CD4-positive, alpha-beta memory T cell (primary cell): ENCODE measurements around the gene CCDC158. TPM values are rescaled to one million over a fixed set of nuclear protein-coding genes. Genes with fewer than 3 reads are reported as not detected.
A peak's percentile ranks its signal among the peaks of the same experiment; 100 is the strongest.
"Not testable (repeated sequence)": the region's sequence is repeated elsewhere in the genome, so short reads cannot be mapped to it uniquely, and the experiment has no call there.

Experiments
- CTCF ChIA-PET: fragments of 350-600 bp; sonication (Branson Sonifier 250); formaldehyde crosslinking; loops from one replicate; lab custom pipeline; 2021; ENCODE audit warnings: inconsistent platforms; ENCODE audit not compliant: partially characterized antibody; lab: Charles Lee
- POLR2A ChIA-PET: fragments of 350-600 bp; sonication (Branson Sonifier 250); formaldehyde crosslinking; loops from one replicate; lab custom pipeline; 2021; ENCODE audit not compliant: partially characterized antibody; lab: Charles Lee
- DNase-seq, 5 donors: peaks; one replicate each; pipeline versions ENCODE4 v3.0.0 to v3.0.0-alpha.2; 2020 to 2022; ENCODE audit warnings: mixed read lengths in 1 of 5
- H3K27ac ChIP-seq: one replicate; pipeline ENCODE4 v1.7.0; 2013; ENCODE audit warnings: low read depth, low read length
- H3K27me3 ChIP-seq: 2 replicates; pipeline ENCODE4 v1.7.0; 2013; ENCODE audit warnings: mild to moderate bottlenecking, low read length, moderate library complexity; ENCODE audit not compliant: insufficient read depth
- H3K36me3 ChIP-seq: 2 replicates; pipeline ENCODE4 v1.7.0; 2013; ENCODE audit warnings: mild to moderate bottlenecking, low read length, moderate library complexity; ENCODE audit not compliant: insufficient read depth
- H3K4me1 ChIP-seq: 2 replicates; pipeline ENCODE4 v1.7.0; 2013; ENCODE audit warnings: mild to moderate bottlenecking, low read length, moderate library complexity; ENCODE audit not compliant: insufficient read depth
- H3K4me3 ChIP-seq, 2 donors: one replicate each; pipeline ENCODE4 v1.7.0; 2013; ENCODE audit warnings: low read length in 2 of 2, mild to moderate bottlenecking in 1 of 2
- H3K9me3 ChIP-seq, 2 donors: one replicate each; pipeline ENCODE4 v1.7.0; 2013; ENCODE audit warnings: low read length in 2 of 2, control low read depth in 1 of 2; ENCODE audit not compliant: control insufficient read depth in 1 of 2
- H3K27ac Mint-ChIP-seq, 7 donors: one replicate each; pipeline ENCODE4 v1.8.0; 2020 to 2021; ENCODE audit warnings: mixed read lengths in 7 of 7, mild to moderate bottlenecking in 6 of 7, inconsistent platforms in 3 of 7, moderate library complexity in 3 of 7
- H3K27me3 Mint-ChIP-seq, 2 donors: one replicate each; pipeline ENCODE4 v1.8.0; 2020 to 2021; ENCODE audit warnings: mixed read lengths in 2 of 2
- H3K36me3 Mint-ChIP-seq, 2 donors: one replicate each; pipeline ENCODE4 v1.8.0; 2020 to 2021; ENCODE audit warnings: mixed read lengths in 2 of 2, inconsistent platforms in 1 of 2, mild to moderate bottlenecking in 1 of 2
- H3K4me1 Mint-ChIP-seq, 4 donors: one replicate each; pipeline ENCODE4 v1.8.0; 2020 to 2021; ENCODE audit warnings: mixed read lengths in 4 of 4, mild to moderate bottlenecking in 1 of 4
- H3K4me3 Mint-ChIP-seq, 8 donors: one replicate each; pipeline ENCODE4 v1.8.0; 2020 to 2021; ENCODE audit warnings: mixed read lengths in 8 of 8, mild to moderate bottlenecking in 7 of 8, moderate library complexity in 6 of 8, inconsistent platforms in 3 of 8
- H3K9me3 Mint-ChIP-seq, 8 donors: one replicate each; pipeline ENCODE4 v1.8.0; 2020 to 2021; ENCODE audit warnings: mixed read lengths in 8 of 8, mild to moderate bottlenecking in 5 of 8, inconsistent platforms in 3 of 8, moderate library complexity in 1 of 8
- intact Hi-C: fragments of 100-400 bp; cut with micrococcal nuclease; formaldehyde crosslinking; loops from one replicate; pipeline ENCODE4 v1.15.1; 2023
- polyA plus RNA-seq, 2 donors: library from polyadenylated mRNA; unstranded; fragments of 300-500 nt; fragmentation: Illumina TruSeq; gene quantifications; one replicate each; pipeline ENCODE4 v1.2.3, GENCODE V29; 2021
- total RNA-seq, 2 experiments: library from RNA; stranded (reverse); gene quantifications; one replicate each; pipeline ENCODE4 v1.2.3, GENCODE V29; 2021

The CCDC158 gene
- total and polyA plus RNA-seq, 4 experiments from 2014 or later = not detected

DNA sequence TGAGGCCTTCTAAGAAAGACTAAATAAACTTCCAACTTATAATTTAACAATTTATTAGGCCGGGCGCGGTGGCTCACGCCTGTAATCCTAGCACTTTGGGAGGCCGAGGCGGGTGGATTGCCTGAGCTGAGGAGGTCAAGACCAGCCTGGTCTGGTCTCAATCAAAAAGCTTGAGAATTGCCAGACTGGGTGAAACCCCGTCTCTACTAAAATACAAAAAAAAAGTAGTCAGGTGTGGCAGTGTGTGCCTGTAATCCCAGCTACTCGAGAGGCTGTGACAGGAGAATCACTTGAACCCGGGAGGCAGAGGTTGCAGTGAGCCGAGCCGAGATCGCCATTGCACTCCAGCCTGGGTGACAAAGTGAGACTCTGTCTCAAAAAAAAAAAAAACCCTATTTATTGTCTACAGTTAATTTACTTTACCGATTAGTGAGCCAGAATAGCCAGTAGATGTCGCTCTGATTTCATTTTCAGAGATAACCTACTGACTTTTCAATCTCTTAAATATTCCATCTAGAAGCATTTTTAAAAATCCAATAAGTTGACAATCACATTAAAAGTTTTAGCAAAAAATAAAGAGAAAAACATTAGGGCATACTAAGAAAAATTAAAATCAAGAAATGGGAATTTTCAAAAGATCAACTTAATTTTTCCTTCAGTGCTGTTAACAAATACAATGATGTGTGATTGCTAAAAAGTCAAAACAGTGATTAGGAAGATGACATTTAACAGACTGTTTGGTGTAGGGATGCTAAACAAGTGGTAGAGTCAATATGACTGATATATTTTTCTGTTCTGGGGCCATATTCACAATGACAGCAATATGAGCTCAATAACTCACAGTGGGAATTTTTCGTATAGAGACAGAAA, 9.8 kb upstream of the CCDC158 start:
- no peak overlapping the region for H3K27ac ChIP-seq
- no peaks in the 10 kb centered on the region for H3K36me3 ChIP-seq
- H3K9me3 Mint-ChIP-seq = no peaks in the 10 kb centered on the region
- no peaks in the 10 kb centered on the region for H3K9me3 ChIP-seq
- no peak overlapping the region for H3K4me3 Mint-ChIP-seq
- H3K27me3 Mint-ChIP-seq = peaks cover 7 to 8% of the 10 kb centered on the region in 2 donors
- CTCF ChIA-PET = interaction anchor here (0.7 to 4.5 kb wide), 14 partner anchors 8 to 1318 kb away, joined by 3 to 41 read pairs (median 3); partner anchors contain the start of gene CCDC158
- peaks cover 0 to 2% (median under 1%) of the 10 kb centered on the region in 4 donors for H3K4me1 Mint-ChIP-seq
- peak in 4 of 5 donors; percentile 15 to 28 (median 18) for DNase-seq
- no peaks in the 10 kb centered on the region for H3K36me3 Mint-ChIP-seq
- H3K27me3 ChIP-seq = no peaks in the 10 kb centered on the region
- no peak overlapping the region for H3K27ac Mint-ChIP-seq
- POLR2A ChIA-PET = no interaction called here
- H3K4me1 ChIP-seq = no peaks in the 10 kb centered on the region
- intact Hi-C loops = loop anchor here (2.0 to 5.0 kb wide), 3 partner anchors 616 to 927 kb away; no protein-coding TSS in a partner anchor
- no peak overlapping the region for H3K4me3 ChIP-seq

DNA sequence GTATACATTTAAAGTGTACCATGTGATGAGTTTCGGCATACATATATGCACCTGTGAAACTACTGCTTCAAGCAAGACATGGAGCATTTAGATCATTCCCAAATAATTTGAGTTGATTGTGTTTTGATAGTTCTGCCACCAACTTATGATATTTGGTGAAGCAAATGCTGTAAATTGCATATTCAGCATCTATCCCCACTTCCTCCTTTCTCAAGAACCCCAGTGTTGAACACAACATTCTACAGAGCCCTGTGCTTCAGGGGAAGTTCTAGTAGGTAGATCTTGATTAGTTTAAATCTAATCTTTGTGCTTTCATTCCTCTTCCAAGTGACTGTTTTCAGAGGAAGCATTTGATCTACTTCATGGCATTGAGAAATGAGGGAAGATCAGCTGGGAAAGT, 8.7 kb upstream of the CCDC158 start:
- ChIA-PET CTCF (interaction anchor here (1.5 to 4.5 kb wide), 4 partner anchors 8 to 778 kb away, joined by 3 to 41 read pairs (median 7); partner anchors contain the start of gene CCDC158), POLR2A (no interaction called here)
- Histone ChIP-seq H3K4me1 (no peaks in the 10 kb centered on the region), H3K4me3 (no peak overlapping the region), H3K27me3 (no peaks in the 10 kb centered on the region), H3K36me3 (no peaks in the 10 kb centered on the region), H3K9me3 (no peaks in the 10 kb centered on the region), H3K27ac (no peak overlapping the region)
- intact Hi-C loops = loop anchor here (2.0 to 5.0 kb wide), 3 partner anchors 617 to 928 kb away; no protein-coding TSS in a partner anchor
- Mint-ChIP-seq H3K36me3 (no peaks in the 10 kb centered on the region), H3K4me1 (no peaks in the 10 kb centered on the region), H3K27me3 (peaks cover 1 to 7% of the 10 kb centered on the region in 2 donors), H3K4me3 (no peak overlapping the region), H3K9me3 (no peaks in the 10 kb centered on the region), H3K27ac (no peak overlapping the region)
- DNase-seq = no peak

DNA sequence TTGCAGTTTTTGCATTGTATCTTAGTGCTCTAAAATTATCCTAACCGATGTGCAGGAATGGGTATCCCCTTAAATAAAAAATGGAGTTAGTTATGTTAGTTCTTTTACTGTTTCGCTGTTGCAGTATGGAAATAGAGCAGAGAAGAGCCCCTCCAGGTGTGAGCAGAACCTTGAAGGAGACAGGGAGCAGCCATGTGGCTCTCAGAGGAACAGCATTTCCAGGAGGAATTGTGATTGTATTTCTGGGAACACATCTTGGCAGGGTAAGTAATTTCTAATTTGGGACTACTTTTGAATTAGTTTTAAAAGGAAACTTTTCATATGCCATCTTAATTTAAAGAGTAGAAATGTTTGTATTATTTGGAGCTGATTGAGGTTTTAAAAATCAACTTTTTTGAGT, 5.3 kb upstream of the CCDC158 start:
- Histone ChIP-seq H3K27ac (no peak overlapping the region), H3K27me3 (no peaks in the 10 kb centered on the region), H3K4me3 (no peak overlapping the region), H3K4me1 (no peaks in the 10 kb centered on the region), H3K9me3 (no peaks in the 10 kb centered on the region), H3K36me3 (no peaks in the 10 kb centered on the region)
- no peak for DNase-seq
- ChIA-PET CTCF (no interaction called here), POLR2A (no interaction called here)
- Mint-ChIP-seq H3K4me3 (no peak overlapping the region), H3K4me1 (peaks cover 0 to 5% (median 3%) of the 10 kb centered on the region in 4 donors), H3K36me3 (no peaks in the 10 kb centered on the region), H3K27me3 (peaks cover 3 to 9% of the 10 kb centered on the region in 2 donors), H3K9me3 (no peaks in the 10 kb centered on the region), H3K27ac (no peak overlapping the region)
- intact Hi-C loops = no loop called here

DNA sequence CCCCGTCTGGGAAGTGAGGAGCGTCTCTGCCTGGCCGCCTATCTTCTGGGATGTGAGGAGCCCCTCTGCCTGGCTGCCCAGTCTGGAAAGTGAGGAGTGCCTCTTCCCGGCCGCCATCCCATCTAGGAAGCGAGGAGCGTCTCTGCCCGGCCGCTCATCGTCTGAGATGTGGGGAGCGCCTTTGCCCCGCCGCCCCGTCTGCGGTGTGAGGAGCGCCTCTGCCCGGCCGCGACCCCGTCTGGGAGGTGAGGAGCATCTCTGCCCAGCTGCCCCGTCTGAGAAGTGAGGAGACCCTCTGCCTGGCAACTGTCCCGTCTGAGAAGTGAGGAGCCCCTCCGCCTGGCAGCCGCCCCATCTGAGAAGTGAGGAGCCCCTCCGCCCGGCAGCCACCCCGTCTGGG, 2.2 kb upstream of the CCDC158 start:
- H3K4me3 ChIP-seq, H3K27ac Mint-ChIP-seq, H3K4me1 ChIP-seq, DNase-seq, POLR2A ChIA-PET, H3K27ac ChIP-seq, H3K27me3 ChIP-seq, H3K9me3 ChIP-seq, H3K4me3 Mint-ChIP-seq, H3K9me3 Mint-ChIP-seq, H3K36me3 ChIP-seq, CTCF ChIA-PET, H3K36me3 Mint-ChIP-seq, intact Hi-C loops: not testable (repeated sequence)
- Mint-ChIP-seq H3K27me3 (peaks cover 12 to 25% of the 10 kb centered on the region in 2 donors), H3K4me1 (peaks cover 0 to 11% (median 5%) of the 10 kb centered on the region in 4 donors)

DNA sequence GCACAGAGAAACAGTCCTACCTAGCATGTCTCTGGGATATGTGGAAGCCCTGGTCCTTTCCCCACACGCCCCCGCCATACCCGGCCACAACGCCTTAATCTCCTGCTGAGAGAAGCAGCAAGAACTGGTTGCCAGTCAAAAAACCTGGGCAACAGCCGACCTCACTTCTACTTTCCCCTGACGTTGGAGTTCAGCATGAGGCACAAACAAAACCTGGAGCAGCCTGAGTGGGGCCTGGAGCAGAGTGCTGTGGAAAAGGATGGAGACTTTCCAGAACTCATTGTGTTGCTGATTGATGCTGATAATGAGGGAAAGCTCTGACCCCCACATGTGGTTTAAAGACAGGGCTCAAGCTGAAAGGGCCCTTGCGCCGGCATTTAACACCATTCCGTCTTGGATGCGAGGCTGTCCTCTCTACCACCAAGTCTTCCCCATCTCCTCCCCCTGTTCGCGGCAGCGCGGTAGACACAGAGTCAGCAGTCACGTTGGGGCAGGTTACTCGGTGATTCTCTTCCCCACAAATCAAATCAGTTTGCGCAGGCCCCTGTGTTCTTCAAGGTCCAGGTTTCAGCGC, 666 bp downstream of the CCDC158 start:
- Histone ChIP-seq H3K27me3 (peaks cover 5% of the 10 kb centered on the region), H3K36me3 (no peaks in the 10 kb centered on the region), H3K4me3 (no peak overlapping the region), H3K9me3 (no peaks in the 10 kb centered on the region), H3K27ac (no peak overlapping the region), H3K4me1 (no peaks in the 10 kb centered on the region)
- peaks cover 0 to 11% (median 5%) of the 10 kb centered on the region in 4 donors for H3K4me1 Mint-ChIP-seq
- H3K27me3 Mint-ChIP-seq = peaks cover 12 to 20% of the 10 kb centered on the region in 2 donors
- no peak for DNase-seq
- H3K27ac Mint-ChIP-seq = no peak overlapping the region
- H3K4me3 Mint-ChIP-seq = peak overlapping the region; percentile 10 to 75 (median 64)
- peaks cover 0 to 2% (median 0%) of the 10 kb centered on the region in 8 donors for H3K9me3 Mint-ChIP-seq
- ChIA-PET POLR2A (no interaction called here), CTCF (no interaction called here)
- no peaks in the 10 kb centered on the region for H3K36me3 Mint-ChIP-seq
- intact Hi-C loops = no loop called here

DNA sequence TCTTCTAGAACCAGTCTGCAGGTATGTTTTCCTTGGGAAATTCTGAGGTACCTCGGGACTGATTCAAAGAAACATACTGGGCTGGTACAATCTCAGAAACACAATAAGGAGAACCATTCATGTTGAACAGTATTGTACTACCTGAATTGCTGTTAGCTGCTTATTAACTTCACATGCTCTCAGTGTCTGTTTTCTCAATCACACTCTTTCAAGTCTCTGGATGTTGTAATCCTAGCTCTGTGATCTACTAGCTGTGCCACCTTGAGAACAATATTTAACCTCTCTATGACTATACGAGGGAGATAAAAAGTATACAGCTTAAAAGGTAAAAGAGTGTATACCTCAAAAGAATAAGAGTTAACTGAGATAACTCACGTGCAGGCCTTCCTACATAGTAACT, 10.3 kb downstream of the CCDC158 start:
- no peaks in the 10 kb centered on the region for H3K27me3 ChIP-seq
- no peaks in the 10 kb centered on the region for H3K4me1 ChIP-seq
- no peaks in the 10 kb centered on the region for H3K9me3 ChIP-seq
- no peak overlapping the region for H3K27ac ChIP-seq
- Mint-ChIP-seq H3K4me1 (peaks cover 0 to 5% (median 2%) of the 10 kb centered on the region in 4 donors), H3K27ac (no peak overlapping the region), H3K36me3 (no peaks in the 10 kb centered on the region), H3K9me3 (no peaks in the 10 kb centered on the region), H3K27me3 (peaks cover 1 to 2% of the 10 kb centered on the region in 2 donors), H3K4me3 (no peak overlapping the region)
- H3K36me3 ChIP-seq = no peaks in the 10 kb centered on the region
- DNase-seq = no peak
- POLR2A ChIA-PET = no interaction called here
- intact Hi-C loops = no loop called here
- CTCF ChIA-PET = interaction anchor here (0.8 to 1.7 kb wide), 3 partner anchors 20 to 32 kb away, joined by 3 to 7 read pairs (median 3); no protein-coding TSS in a partner anchor
- H3K4me3 ChIP-seq = no peak overlapping the region

DNA sequence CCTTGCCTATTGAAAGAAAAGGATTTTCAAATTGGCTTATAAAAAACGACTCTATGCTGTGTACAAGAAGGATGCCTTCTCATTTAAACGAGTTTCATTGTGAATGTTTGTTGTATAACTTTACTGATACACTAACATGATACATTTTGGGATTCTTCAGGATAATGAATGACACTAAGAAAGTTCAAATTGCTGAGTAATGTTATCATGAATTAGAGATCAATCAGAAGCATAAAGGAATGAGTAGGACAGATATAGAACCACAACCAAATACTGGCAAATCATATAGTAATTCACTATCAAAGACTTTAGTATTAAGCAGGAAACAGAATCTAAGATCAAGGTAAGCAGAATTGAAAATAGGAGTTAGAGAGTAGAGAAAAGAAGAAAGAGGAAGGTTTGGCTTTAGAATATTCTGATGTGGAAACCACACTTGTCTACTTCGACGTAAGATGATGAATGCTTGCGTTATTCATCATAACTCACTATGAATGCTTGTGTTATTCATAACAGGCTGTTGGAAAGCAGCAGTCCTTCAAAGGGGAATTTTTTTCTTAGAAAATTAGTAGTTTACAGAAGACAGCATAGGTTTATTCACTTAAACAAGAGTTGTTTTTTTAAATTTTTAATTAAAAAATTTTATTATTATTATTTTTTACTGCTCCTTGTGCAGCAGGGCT, 13.4 kb downstream of the CCDC158 start:
- H3K9me3 Mint-ChIP-seq = peaks cover 0 to under 1% (median 0%) of the 10 kb centered on the region in 8 donors
- ChIA-PET CTCF (no interaction called here), POLR2A (no interaction called here)
- no peaks in the 10 kb centered on the region for H3K36me3 ChIP-seq
- H3K36me3 Mint-ChIP-seq = no peaks in the 10 kb centered on the region
- H3K4me3 ChIP-seq = no peak overlapping the region
- peaks cover 0 to 5% (median 2%) of the 10 kb centered on the region in 4 donors for H3K4me1 Mint-ChIP-seq
- H3K9me3 ChIP-seq = no peaks in the 10 kb centered on the region
- no peak overlapping the region for H3K27ac ChIP-seq
- H3K27me3 Mint-ChIP-seq = peaks cover under 1 to 6% of the 10 kb centered on the region in 2 donors
- no peaks in the 10 kb centered on the region for H3K27me3 ChIP-seq
- peak overlapping the region in 1 of 7 donors; percentile 18 for H3K27ac Mint-ChIP-seq
- no peak overlapping the region for H3K4me3 Mint-ChIP-seq
- peak in 1 of 5 donors; percentile 10 for DNase-seq
- no peaks in the 10 kb centered on the region for H3K4me1 ChIP-seq
- intact Hi-C loops = no loop called here
